A549 (cell line): ENCODE measurements around the gene MYCBP. TPM values are rescaled to one million over a fixed set of nuclear protein-coding genes. Genes with fewer than 3 reads are reported as not detected.

ENCODE experiments used
- ATAC-seq, 2 experiments: fragments of 200-7000 bp in 1 of 2; fragments of >200 bp in 1 of 2; cut with Nextera tagmentation in 1 of 2; cut with Tn5 transposase in 1 of 2; 3 replicates each; pipeline versions ENCODE4 v1.8.0 to v1.9.1; 2018 to 2020; ENCODE audit warnings: mild to moderate bottlenecking in 1 of 2, moderate library complexity in 1 of 2
- CTCF ChIA-PET: fragments of 300-600 bp; sonication (Branson Sonifier 250); formaldehyde crosslinking; extraction: SDS; loops from one replicate; lab custom pipeline; 2021; ENCODE audit warnings: antibody characterized with exemption, inconsistent platforms; lab: Yijun Ruan, JAX
- POLR2A ChIA-PET: fragments of 350-600 bp; formaldehyde crosslinking; extraction: SDS; loops from one replicate; lab custom pipeline; 2021; ENCODE audit warnings: antibody characterized with exemption, inconsistent platforms; lab: Yijun Ruan, JAX
- DNase-seq, 2 experiments: peaks; one replicate each; pipeline versions ENCODE4 v3.0.0 to v3.0.0-alpha.2; 2011 to 2016; ENCODE audit warnings: low read depth in 1 of 2, low spot score in 1 of 2
- FAIRE-seq: peaks from 2 replicates; lab custom pipeline; 2011; peaks lifted over from hg19 to GRCh38; lab: Jason Lieb, UNC
- H3K27ac ChIP-seq, 2 experiments: fragments of >200 bp; sonication (Bioruptor Twin); formaldehyde crosslinking; 3 replicates each; pipeline ENCODE4 v1.5.1; 2016 to 2017
- H3K4me1 ChIP-seq: fragments of >200 bp; sonication (Bioruptor Twin); formaldehyde crosslinking; 3 replicates; pipeline ENCODE4 v1.6.1; 2016
- H3K4me2 ChIP-seq: fragments of >200 bp; sonication (Bioruptor Twin); formaldehyde crosslinking; 3 replicates; pipeline ENCODE4 v1.6.1; 2016
- H3K4me3 ChIP-seq: fragments of >200 bp; sonication (Bioruptor Twin); formaldehyde crosslinking; 3 replicates; pipeline ENCODE4 v1.5.1; 2016
- H3K9me3 ChIP-seq: fragments of >200 bp; sonication (Bioruptor Twin); formaldehyde crosslinking; 3 replicates; pipeline ENCODE4 v1.6.1; 2016
- CEBPB ChIP-seq, 2 experiments: fragments of >200 bp in 1 of 2; sonication (Bioruptor Twin) in 1 of 2; formaldehyde crosslinking in 1 of 2; IDR thresholded peaks; 2 replicates each; pipeline ENCODE4 v1.6.1; 2012 to 2016
- CHD2 ChIP-seq: fragments of 150-350 bp; IDR thresholded peaks from 2 replicates; pipeline ENCODE4 v1.6.1; 2014; ENCODE audit warnings: low read length; ENCODE audit not compliant: partially characterized antibody
- CTCF ChIP-seq: fragments of >200 bp; sonication (Bioruptor Twin); formaldehyde crosslinking; IDR thresholded peaks from 3 replicates; pipeline ENCODE4 v1.5.1; 2016
- EHF ChIP-seq: fragments of 250-450 bp; sonication (Bioruptor Pico); IDR thresholded peaks from 2 replicates; pipeline ENCODE4 v1.5.0; 2020; ENCODE audit warnings: mild to moderate bottlenecking
- EP300 ChIP-seq, 2 experiments: fragments of >200 bp; sonication (Bioruptor Twin); formaldehyde crosslinking; IDR thresholded peaks; 2 replicates in 1 of 2; 3 replicates in 1 of 2; pipeline ENCODE4 v1.6.1; 2016 to 2017
- ESRRA ChIP-seq: fragments of 150-350 bp; IDR thresholded peaks from 2 replicates; pipeline ENCODE4 v1.6.1; 2014; ENCODE audit warnings: mild to moderate bottlenecking, low read length, borderline replicate concordance
- FOSL2 ChIP-seq, 2 experiments: fragments of 450-650 bp in 1 of 2; fragments of >200 bp in 1 of 2; sonication (Bioruptor Twin) in 1 of 2; formaldehyde crosslinking; IDR thresholded peaks; 2 replicates each; pipeline versions ENCODE4 v1.5.0 to v1.6.1; 2016 to 2020; ENCODE audit warnings: mild to moderate bottlenecking in 1 of 2, moderate library complexity in 1 of 2
- FOXS1 ChIP-seq: fragments of 250-450 bp; sonication (Bioruptor Pico); IDR thresholded peaks from 2 replicates; pipeline ENCODE4 v1.5.0; 2020; ENCODE audit warnings: mild to moderate bottlenecking, moderate library complexity
- HEYL ChIP-seq: fragments of 250-450 bp; sonication (Bioruptor Pico); IDR thresholded peaks from 2 replicates; pipeline ENCODE4 v1.8.0; 2021; ENCODE audit warnings: mild to moderate bottlenecking, moderate library complexity
- HMGXB4 ChIP-seq: fragments of 250-450 bp; sonication (Bioruptor Pico); IDR thresholded peaks from 2 replicates; pipeline ENCODE4 v1.5.0; 2021; ENCODE audit warnings: mild to moderate bottlenecking, moderate library complexity, borderline replicate concordance
- HOXA7 ChIP-seq: fragments of 250-450 bp; sonication (Bioruptor Pico); IDR thresholded peaks from 2 replicates; pipeline ENCODE4 v1.5.0; 2020; ENCODE audit warnings: mild to moderate bottlenecking, moderate library complexity
- HOXB5 ChIP-seq: fragments of 250-450 bp; sonication (Bioruptor Pico); IDR thresholded peaks from 2 replicates; pipeline ENCODE4 v1.5.0; 2020; ENCODE audit warnings: mild to moderate bottlenecking, moderate library complexity
- JUNB ChIP-seq: fragments of >200 bp; sonication (Bioruptor Twin); formaldehyde crosslinking; IDR thresholded peaks from 2 replicates; pipeline ENCODE4 v1.6.1; 2016
- KDM1A ChIP-seq: fragments of 200-600 bp; sonication (generic); IDR thresholded peaks from 2 replicates; pipeline ENCODE4 v1.6.1; 2016; ENCODE audit warnings: low read depth, mild to moderate bottlenecking
- MAZ ChIP-seq: fragments of 150-350 bp; IDR thresholded peaks from 2 replicates; pipeline ENCODE4 v1.6.1; 2014; ENCODE audit warnings: antibody characterized with exemption, low read depth, low read length, borderline replicate concordance
- MYC ChIP-seq: IDR thresholded peaks from 2 replicates; pipeline ENCODE4 v1.6.1; 2012; ENCODE audit warnings: mild to moderate bottlenecking, inconsistent platforms, low read length, improper control_type of control experiment, borderline replicate concordance
- NR3C1 ChIP-seq: fragments of >200 bp; sonication (Bioruptor Twin); formaldehyde crosslinking; IDR thresholded peaks from 3 replicates; pipeline ENCODE4 v1.6.1; 2017
- PHF8 ChIP-seq: fragments of 200-600 bp; sonication (generic); IDR thresholded peaks from 2 replicates; pipeline ENCODE4 v1.6.1; 2016; ENCODE audit warnings: low read depth, mild to moderate bottlenecking, antibody characterized with exemption, moderate library complexity, borderline replicate concordance
- POLR2A ChIP-seq: IDR thresholded peaks from 2 replicates; pipeline ENCODE4 v1.6.1; 2012; ENCODE audit warnings: mild to moderate bottlenecking, low read length
- POLR2AphosphoS2 ChIP-seq: conservative IDR thresholded peaks from 2 replicates; pipeline ENCODE4 v1.6.1; 2012; ENCODE audit warnings: low read length, improper control_type of control experiment, inconsistent platforms
- RARB ChIP-seq: fragments of 250-450 bp; sonication (Bioruptor Pico); IDR thresholded peaks from 2 replicates; pipeline ENCODE4 v1.8.0; 2021; ENCODE audit warnings: mild to moderate bottlenecking, moderate library complexity
- RCOR1 ChIP-seq: fragments of 150-350 bp; IDR thresholded peaks from 2 replicates; pipeline ENCODE4 v1.6.1; 2014; ENCODE audit warnings: antibody characterized with exemption, low read length, low read depth
- SMC3 ChIP-seq: fragments of >200 bp; sonication (Bioruptor Twin); formaldehyde crosslinking; IDR thresholded peaks from 3 replicates; pipeline ENCODE4 v1.6.1; 2018; ENCODE audit warnings: inconsistent platforms
- ZNF302 ChIP-seq: fragments of 250-450 bp; sonication (Bioruptor Pico); IDR thresholded peaks from 2 replicates; pipeline ENCODE4 v1.9.0; 2021; ENCODE audit warnings: inconsistent platforms, mild to moderate bottlenecking, moderate library complexity
- WGBS: methylation state at CpG from one replicate; pipeline ENCODE4 v1.1.6; 2017; ENCODE audit errors: missing lambda C conversion rate; 5-methylcytosine and 5-hydroxymethylcytosine counted together
- polyA plus RNA-seq, 4 experiments: library from polyadenylated mRNA; depleted of rRNA in 3 of 4; stranded (reverse); fragments of >200 nt; fragmentation: RNase III in 1 of 4; extraction: RNeasy Plus Mini Kit Qiagen cat#74134 plus additional on column Dnase treatment in 1 of 4; gene quantifications; 2 replicates in 3 of 4; 3 replicates in 1 of 4; pipeline ENCODE4 v1.2.3, GENCODE V29; 2011 to 2017
- TF ChIP-seq, protein P1 (sequence below): fragments of 450-650 bp; IDR thresholded peaks from 2 replicates; pipeline ENCODE4 v1.6.1; 2014; ENCODE audit warnings: antibody characterized with exemption

MYCBP gene
- polyA plus RNA-seq, 2 of the 4 experiments (the other 2 are of a cell fraction): 25.0 to 25.5 TPM

- ATAC-seq: no peak
- no peaks in the 10 kb centered on the region for H3K4me1 ChIP-seq
- no peak overlapping the region for H3K27ac ChIP-seq
- POLR2A ChIA-PET: interaction anchor here (0.6 kb wide), 1 partner anchor 801 kb away, joined by 3 read pairs; no protein-coding TSS in a partner anchor
- TF ChIP-seq MAZ (no peak), HOXA7 (CRISPR knock-in tag) (no peak), FOXS1 (CRISPR knock-in tag) (no peak), SMC3 (no peak), MYC (no peak), HEYL (CRISPR knock-in tag) (no peak), CTCF (no peak), NR3C1 (no peak), EP300 (IDR thresholded peaks at IDR 0.05) (no peak), POLR2A (no peak), FOSL2 (IDR thresholded peaks at IDR 0.05) (no peak), FOSL2 (CRISPR knock-in tag; IDR thresholded peaks at IDR 0.05) (no peak), HOXB5 (CRISPR knock-in tag) (no peak)
- TF ChIP-seq, all 56 proteins: peak for 0
- Histone ChIP-seq H3K9me3 (no peaks in the 10 kb centered on the region), H3K4me2 (no peak overlapping the region), H3K4me3 (no peak overlapping the region)
- CTCF ChIA-PET: interaction anchor here (0.8 to 3.9 kb wide), 14 partner anchors 9 to 879 kb away, joined by 3 to 21 read pairs (median 4); partner anchors contain the start of gene UTP11
- WGBS: 48% methylated on average over 3 of the region's 3 CpGs
- DNase-seq (no peak), FAIRE-seq (no peak)
Observed at GRCh38 chr1:38834221-38834782, 38.8 kb downstream of the MYCBP start.

GRCh38 chr1:38833146-38833545 is 40.0 kb downstream of the MYCBP start:
- WGBS: 16% methylated on average over 3 of the region's 3 CpGs
- H3K27ac ChIP-seq: no peak overlapping the region
- FAIRE-seq (no peak), DNase-seq (no peak), ATAC-seq (no peak)
- CTCF ChIA-PET: interaction anchor here (1.1 kb wide), 1 partner anchor 14 kb away, joined by 4 read pairs; no protein-coding TSS in a partner anchor
- H3K9me3 ChIP-seq: no peaks in the 10 kb centered on the region
- no peak overlapping the region for H3K4me2 ChIP-seq
- H3K4me1 ChIP-seq: no peaks in the 10 kb centered on the region
- H3K4me3 ChIP-seq: no peak overlapping the region
- TF ChIP-seq HEYL (CRISPR knock-in tag) (no peak), ZNF302 (CRISPR knock-in tag) (no peak), ESRRA (no peak), RCOR1 (no peak), CHD2 (no peak), FOXS1 (CRISPR knock-in tag) (no peak), CEBPB (IDR thresholded peaks at IDR 0.05) (no peak), PHF8 (no peak), JUNB (no peak), RARB (CRISPR knock-in tag) (no peak), KDM1A (no peak), HMGXB4 (CRISPR knock-in tag) (no peak), POLR2AphosphoS2 (no peak), EHF (CRISPR knock-in tag) (no peak)
- TF ChIP-seq, protein P1, sequence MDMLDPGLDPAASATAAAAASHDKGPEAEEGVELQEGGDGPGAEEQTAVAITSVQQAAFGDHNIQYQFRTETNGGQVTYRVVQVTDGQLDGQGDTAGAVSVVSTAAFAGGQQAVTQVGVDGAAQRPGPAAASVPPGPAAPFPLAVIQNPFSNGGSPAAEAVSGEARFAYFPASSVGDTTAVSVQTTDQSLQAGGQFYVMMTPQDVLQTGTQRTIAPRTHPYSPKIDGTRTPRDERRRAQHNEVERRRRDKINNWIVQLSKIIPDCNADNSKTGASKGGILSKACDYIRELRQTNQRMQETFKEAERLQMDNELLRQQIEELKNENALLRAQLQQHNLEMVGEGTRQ: no peak
- TF ChIP-seq, all 56 proteins: peak for 0
- POLR2A ChIA-PET: no interaction called here
